Lung (tissue), 12 donors: ENCODE data around the gene SASH1. TPM values are rescaled to one million over a fixed set of nuclear protein-coding genes. Genes with fewer than 3 reads are reported as not detected.
A peak's percentile ranks its signal among the peaks of the same experiment; 100 is the strongest.

Experiments used
- ATAC-seq: fragments of 200-7000 bp; cut with Tn5 transposase; one replicate; pipeline ENCODE4 v1.9.1; 2020; ENCODE audit warnings: moderate number of reproducible peaks; ENCODE audit not compliant: insufficient read depth, low FRiP score
- DNase-seq, 3 donors: peaks; one replicate each; pipeline ENCODE4 v3.0.0-alpha.2; 2013 to 2017
- H3K27ac ChIP-seq, 2 donors: one replicate each; pipeline ENCODE4 v1.5.1; 2013; ENCODE audit warnings: mild to moderate bottlenecking in 2 of 2, moderate library complexity in 2 of 2, control low read depth in 1 of 2, inconsistent platforms in 1 of 2, low read depth in 1 of 2, low read length in 1 of 2
- H3K27me3 ChIP-seq, 3 donors: one replicate each; pipeline ENCODE4 v1.5.1; 2013; ENCODE audit warnings: low read length in 2 of 3; ENCODE audit not compliant: control insufficient read depth in 3 of 3, insufficient read depth in 3 of 3
- H3K36me3 ChIP-seq, 4 donors: one replicate each; pipeline ENCODE4 v1.5.1; 2013; ENCODE audit warnings: low read length in 4 of 4, mild to moderate bottlenecking in 1 of 4, moderate library complexity in 1 of 4; ENCODE audit not compliant: control insufficient read depth in 4 of 4, insufficient read depth in 4 of 4
- H3K4me1 ChIP-seq, 5 donors: one replicate each; pipeline ENCODE4 v1.5.1; 2013; ENCODE audit warnings: low read length in 5 of 5, mild to moderate bottlenecking in 2 of 5, moderate library complexity in 1 of 5; ENCODE audit not compliant: control insufficient read depth in 5 of 5, insufficient read depth in 5 of 5
- H3K4me3 ChIP-seq: one replicate; pipeline ENCODE4 v1.5.1; 2013; ENCODE audit warnings: mild to moderate bottlenecking, control low read depth, moderate library complexity
- H3K9ac ChIP-seq, 2 donors: one replicate each; pipeline ENCODE4 v1.5.1; 2013; ENCODE audit warnings: low read length in 2 of 2, control low read depth in 1 of 2; ENCODE audit not compliant: insufficient read depth in 1 of 2
- H3K9me3 ChIP-seq, 4 donors: one replicate each; pipeline ENCODE4 v1.5.1; 2013; ENCODE audit warnings: low read length in 3 of 4, mild to moderate bottlenecking in 1 of 4, moderate library complexity in 1 of 4; ENCODE audit not compliant: control insufficient read depth in 4 of 4, insufficient read depth in 3 of 4
- WGBS, 2 donors: extraction: QIAGEN DNeasy Blood & Tissue Kit; methylation state at CpG; one replicate each; pipeline ENCODE4 v1.1.7; 2013; 5-methylcytosine and 5-hydroxymethylcytosine counted together
- polyA plus RNA-seq, 2 donors: library from polyadenylated mRNA; stranded (reverse); fragments of 200-250 nt; gene quantifications; one replicate each; pipeline ENCODE4 v1.2.1, GENCODE V29; 2013
- total RNA-seq, 2 donors: library from RNA; depleted of rRNA in 1 of 2; stranded (reverse); fragments of >200 nt in 1 of 2; gene quantifications; one replicate each; pipeline ENCODE4 v1.2.1, GENCODE V29; 2014 to 2021
- TF ChIP-seq, protein P1 (sequence below): IDR thresholded peaks from 2 replicates; pipeline ENCODE4 v1.5.1; 2012; ENCODE audit warnings: mild to moderate bottlenecking; ENCODE audit errors: control extremely low read depth, extremely low read depth
- donor health status: control.
- donor health status: control.
- donor health status: Bipolar disorder and iron deficiency.
- donor health status: healthy.
- donor health status: DM: yes; HTN: yes; CAD: no.

Gene SASH1
- total and polyA plus RNA-seq, 4 donors = 18.8 to 114 (median 42.2) TPM

DNA sequence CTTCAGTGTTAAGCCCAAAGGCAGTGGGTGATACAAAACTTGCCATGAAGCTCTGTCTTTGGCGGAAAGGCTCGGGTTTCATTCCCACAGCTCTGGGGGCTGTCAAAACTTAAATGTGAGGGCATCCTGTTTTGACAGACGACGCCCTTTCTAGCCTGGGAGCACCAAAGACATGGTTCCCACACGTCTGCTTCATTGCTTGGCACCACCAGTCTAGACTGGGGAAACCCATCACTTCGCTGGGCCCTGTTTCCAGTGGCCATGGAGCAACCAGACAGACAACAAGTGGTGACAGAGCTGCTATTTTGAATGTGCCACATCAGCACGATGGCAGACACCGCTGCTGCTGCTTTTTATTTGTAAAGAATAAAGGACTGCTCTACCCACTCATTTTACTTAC is 127.5 kb downstream of the SASH1 start:
- H3K36me3 ChIP-seq = peaks cover under 1 to 12% (median 6%) of the 10 kb centered on the region in 4 donors
- H3K4me3 ChIP-seq = no peak overlapping the region
- H3K4me1 ChIP-seq = peaks cover 0 to 11% (median 7%) of the 10 kb centered on the region in 5 donors
- H3K9me3 ChIP-seq = no peaks in the 10 kb centered on the region
- ATAC-seq = no peak
- no peak for DNase-seq
- 86 to 88% methylated on average over 8 of the region's 8 CpGs for WGBS, 2 donors
- peak overlapping the region in 1 of 2 donors; percentile 18 for H3K27ac ChIP-seq
- TF ChIP-seq, protein P1, sequence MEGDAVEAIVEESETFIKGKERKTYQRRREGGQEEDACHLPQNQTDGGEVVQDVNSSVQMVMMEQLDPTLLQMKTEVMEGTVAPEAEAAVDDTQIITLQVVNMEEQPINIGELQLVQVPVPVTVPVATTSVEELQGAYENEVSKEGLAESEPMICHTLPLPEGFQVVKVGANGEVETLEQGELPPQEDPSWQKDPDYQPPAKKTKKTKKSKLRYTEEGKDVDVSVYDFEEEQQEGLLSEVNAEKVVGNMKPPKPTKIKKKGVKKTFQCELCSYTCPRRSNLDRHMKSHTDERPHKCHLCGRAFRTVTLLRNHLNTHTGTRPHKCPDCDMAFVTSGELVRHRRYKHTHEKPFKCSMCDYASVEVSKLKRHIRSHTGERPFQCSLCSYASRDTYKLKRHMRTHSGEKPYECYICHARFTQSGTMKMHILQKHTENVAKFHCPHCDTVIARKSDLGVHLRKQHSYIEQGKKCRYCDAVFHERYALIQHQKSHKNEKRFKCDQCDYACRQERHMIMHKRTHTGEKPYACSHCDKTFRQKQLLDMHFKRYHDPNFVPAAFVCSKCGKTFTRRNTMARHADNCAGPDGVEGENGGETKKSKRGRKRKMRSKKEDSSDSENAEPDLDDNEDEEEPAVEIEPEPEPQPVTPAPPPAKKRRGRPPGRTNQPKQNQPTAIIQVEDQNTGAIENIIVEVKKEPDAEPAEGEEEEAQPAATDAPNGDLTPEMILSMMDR = no peak
- no peaks in the 10 kb centered on the region for H3K27me3 ChIP-seq
- H3K9ac ChIP-seq = no peak overlapping the region

DNA sequence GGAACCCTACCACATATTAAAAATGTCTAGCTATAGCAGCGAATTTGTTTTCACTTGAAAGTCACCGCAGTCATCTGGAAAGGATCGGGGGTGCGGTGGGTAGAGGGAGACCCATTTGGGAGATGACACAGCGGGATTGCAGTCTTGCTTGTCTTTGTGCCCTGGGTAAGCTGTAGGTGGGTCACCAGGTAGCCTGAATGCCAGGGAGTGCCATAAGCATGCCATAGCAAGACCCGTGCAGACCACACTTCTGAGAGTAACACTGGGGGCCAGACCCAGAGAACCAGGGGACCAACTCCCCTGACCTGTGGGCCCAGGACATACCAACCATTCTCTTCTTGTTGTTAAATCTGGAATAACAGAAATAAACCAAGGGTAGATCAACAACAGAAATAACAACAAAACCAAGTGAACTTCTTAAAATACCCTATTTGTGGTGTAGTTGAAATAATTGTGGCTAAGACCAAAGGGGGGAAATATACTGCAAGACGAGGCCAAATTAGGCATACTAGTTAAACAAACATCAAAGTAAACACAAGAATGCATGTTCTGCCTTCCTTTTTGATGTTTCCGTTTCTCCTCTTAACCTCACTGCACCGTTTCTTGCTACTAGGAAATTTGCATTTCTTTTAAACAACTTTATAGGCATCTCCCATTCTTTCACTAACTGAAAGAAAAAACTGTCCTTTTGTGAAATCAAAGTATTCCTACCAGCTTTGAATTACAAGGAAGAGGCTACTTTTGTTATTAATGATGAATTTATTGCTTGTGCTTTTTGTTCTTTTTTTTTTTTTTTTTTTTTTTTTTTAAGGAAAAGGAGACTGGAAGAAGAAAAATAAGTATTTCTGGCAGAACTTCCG is 128.2 kb downstream of the SASH1 start:
- H3K27ac ChIP-seq = peak overlapping the region in 1 of 2 donors; percentile 9
- no peaks in the 10 kb centered on the region for H3K9me3 ChIP-seq
- ATAC-seq (no peak), DNase-seq (no peak)
- H3K4me1 ChIP-seq = peaks cover 0 to 8% (median 5%) of the 10 kb centered on the region in 5 donors
- TF ChIP-seq, protein P1 = no peak
- no peak overlapping the region for H3K9ac ChIP-seq
- WGBS, 2 donors = 86 to 90% methylated on average over 10 of the region's 10 CpGs
- H3K4me3 ChIP-seq = no peak overlapping the region
- H3K27me3 ChIP-seq = no peaks in the 10 kb centered on the region
- H3K36me3 ChIP-seq = peaks cover 5 to 12% (median 8%) of the 10 kb centered on the region in 4 donors

DNA sequence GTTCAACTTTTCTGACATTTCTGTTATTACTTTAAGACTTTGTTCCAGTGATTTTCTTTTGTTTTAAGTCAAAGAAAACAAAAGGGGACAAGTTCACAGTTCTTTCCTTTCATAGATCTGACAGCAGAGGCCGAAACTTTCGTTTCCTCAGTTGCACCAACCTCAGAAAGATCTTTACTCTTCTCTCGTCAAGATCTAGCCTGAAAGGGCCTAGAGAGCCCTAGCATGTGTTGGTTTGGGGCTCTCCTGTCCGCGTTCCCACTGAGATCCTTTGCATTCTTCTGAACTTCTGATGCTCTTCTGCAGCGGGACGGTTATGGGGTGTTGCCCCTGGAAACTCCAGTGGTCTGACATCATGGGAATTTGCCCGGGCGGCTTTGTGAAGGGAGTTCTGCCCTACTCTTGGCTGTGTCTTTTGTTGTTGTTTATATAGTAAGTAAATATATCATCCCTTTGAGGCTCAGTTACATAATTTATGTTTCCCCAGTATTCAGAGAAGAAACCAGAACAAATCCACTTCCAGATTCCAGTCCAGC is 129.1 kb downstream of the SASH1 start:
- 63 to 69% methylated on average over 9 of the region's 9 CpGs for WGBS, 2 donors
- H3K27me3 ChIP-seq = no peaks in the 10 kb centered on the region
- no peaks in the 10 kb centered on the region for H3K9me3 ChIP-seq
- peaks cover 5 to 14% (median 8%) of the 10 kb centered on the region in 4 donors for H3K36me3 ChIP-seq
- no peak overlapping the region for H3K4me3 ChIP-seq
- TF ChIP-seq, protein P1 = no peak
- DNase-seq (peak; percentile 73 to 85 (median 79)), ATAC-seq (no peak)
- H3K4me1 ChIP-seq = peaks cover 0 to 8% (median 5%) of the 10 kb centered on the region in 5 donors
- H3K9ac ChIP-seq = no peak overlapping the region
- H3K27ac ChIP-seq = peak overlapping the region; percentile 37 to 73
